Left renal cortex interstitium (tissue), 4 donors: Measurements from ENCODE around the gene CPAMD8. TPM values are rescaled to one million over a fixed set of nuclear protein-coding genes. Genes with fewer than 3 reads are reported as not detected.
A peak's percentile ranks its signal among the peaks of the same experiment; 100 is the strongest.

Experiments
- DNase-seq, 4 donors: peaks; one replicate each; pipeline ENCODE4 v3.0.0-alpha.2; 2013; ENCODE audit warnings: low read depth in 4 of 4, low spot score in 2 of 4, missing footprints in 1 of 4
- polyA plus RNA-seq, 4 donors: library from polyadenylated mRNA; unstranded; fragments of 120-200 nt; gene quantifications; one replicate each; pipeline ENCODE4 v1.2.1, GENCODE V29; 2013; ENCODE audit not compliant: insufficient read length in 4 of 4

CPAMD8 gene
- polyA plus RNA-seq, 4 donors, result 32.8 to 61.5 (median 45.7) TPM

DNA sequence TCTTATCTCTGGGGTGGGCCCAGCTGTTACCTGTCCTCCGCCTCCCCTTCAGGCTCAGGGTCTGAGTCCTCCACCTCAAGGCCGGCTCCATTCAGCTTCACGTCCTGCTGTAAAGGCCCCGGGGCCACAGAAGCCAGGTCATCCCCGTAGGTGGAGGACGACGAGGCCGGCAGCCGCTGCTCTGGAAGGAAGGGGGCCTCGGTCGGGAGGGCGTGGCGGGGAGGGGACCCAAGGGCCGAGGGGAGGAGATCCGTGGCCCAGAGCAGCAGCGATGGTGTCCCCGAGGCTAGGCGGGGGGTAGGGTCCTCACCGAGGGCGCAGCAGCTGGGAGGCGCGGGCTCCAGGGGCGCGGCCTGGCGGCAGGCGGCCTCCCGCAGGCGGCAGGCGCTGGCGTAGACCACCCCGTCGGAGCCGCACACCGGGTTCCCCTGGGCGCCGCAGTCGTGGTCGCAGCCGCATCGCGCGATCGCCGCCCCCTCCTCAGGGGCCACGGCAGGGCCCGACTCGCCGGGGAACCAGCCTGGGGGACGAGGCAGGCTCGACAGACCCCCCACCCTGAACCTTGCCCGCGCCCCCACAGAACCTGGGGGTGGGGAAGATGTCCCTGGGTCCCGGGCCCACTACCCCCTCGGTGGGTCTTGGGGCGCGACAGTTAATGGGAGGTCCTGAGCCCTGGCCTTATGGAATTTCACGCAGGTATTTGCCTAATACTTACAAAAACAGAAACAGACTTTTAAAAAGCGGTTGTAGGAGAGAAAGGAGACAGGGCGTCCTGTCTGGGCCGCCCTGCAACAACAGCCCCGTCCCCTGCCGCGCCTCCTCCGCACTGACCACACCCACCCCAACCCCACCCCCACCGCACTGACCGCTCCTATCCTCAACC lies 130.2 kb downstream of the CPAMD8 start:
- DNase-seq, result no peak

DNA sequence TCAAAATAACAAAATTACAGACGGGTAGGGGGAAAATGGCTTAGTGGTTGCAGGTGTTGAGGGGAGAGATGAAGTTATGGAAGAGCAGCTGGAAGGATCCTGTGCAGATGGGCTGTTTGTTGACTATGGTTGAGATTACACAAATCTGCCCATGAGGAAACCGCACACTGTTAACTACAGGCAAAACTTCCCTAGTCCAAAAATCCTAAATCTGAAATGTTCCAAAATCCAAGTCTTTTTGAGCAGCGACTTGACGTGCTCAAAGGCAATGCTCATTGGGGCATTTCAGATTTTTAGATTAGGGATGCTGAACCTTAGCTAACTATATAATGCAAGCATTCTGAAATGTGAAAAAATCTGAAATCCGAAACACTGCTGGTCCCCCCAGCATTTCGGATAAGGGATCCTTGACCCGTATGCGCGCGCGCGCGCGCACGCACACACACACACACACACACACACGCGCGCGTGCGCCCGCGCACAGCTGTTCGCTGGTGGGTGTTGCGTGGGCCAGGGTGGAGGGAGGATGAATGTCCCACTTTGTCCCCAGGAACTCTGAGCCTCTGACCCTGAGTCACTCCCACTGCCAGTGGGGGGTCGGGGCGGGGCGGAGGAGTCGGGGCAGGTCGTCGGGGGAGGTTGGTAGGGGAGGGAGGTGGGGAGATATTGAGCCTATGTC lies 131.0 kb downstream of the CPAMD8 start:
- DNase-seq, result peak in 1 of 4 donors; percentile 19

DNA sequence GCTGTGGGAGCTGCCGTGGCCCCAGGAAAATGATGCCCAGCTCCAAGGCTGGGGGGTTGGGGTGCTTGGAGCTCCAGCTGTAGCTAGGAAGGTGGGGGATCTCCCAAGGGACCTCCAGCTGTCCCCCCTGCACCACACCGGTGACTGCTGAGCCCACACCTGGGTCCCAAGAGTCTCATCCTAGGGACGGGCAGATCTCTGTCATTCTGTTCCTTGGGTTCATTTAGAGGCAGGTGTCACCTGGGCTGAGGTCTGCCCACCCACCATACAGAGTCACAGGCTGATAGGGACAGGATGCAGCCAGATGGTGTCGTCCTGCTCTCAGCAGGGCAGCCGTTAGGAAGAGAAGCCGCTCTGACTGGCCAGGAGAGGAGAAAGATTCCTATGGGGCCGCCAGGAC lies 132.5 kb downstream of the CPAMD8 start:
- no peak for DNase-seq

DNA sequence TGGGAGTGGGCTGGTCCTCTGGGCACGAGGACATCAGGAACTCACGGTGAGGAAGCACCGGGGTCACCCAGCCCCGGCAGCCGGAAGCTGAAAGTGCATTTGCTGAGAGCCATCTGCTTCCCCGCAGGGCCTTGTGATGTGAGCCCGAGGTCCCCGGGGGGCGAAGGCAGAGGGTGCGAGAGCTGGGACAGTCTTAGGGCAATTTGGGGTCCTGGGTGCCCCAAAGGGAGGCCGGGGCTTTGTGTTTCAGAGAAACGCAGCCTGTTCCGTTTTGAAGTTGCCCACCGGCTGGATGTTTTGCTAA lies 133.0 kb downstream of the CPAMD8 start:
- DNase-seq, result no peak

DNA sequence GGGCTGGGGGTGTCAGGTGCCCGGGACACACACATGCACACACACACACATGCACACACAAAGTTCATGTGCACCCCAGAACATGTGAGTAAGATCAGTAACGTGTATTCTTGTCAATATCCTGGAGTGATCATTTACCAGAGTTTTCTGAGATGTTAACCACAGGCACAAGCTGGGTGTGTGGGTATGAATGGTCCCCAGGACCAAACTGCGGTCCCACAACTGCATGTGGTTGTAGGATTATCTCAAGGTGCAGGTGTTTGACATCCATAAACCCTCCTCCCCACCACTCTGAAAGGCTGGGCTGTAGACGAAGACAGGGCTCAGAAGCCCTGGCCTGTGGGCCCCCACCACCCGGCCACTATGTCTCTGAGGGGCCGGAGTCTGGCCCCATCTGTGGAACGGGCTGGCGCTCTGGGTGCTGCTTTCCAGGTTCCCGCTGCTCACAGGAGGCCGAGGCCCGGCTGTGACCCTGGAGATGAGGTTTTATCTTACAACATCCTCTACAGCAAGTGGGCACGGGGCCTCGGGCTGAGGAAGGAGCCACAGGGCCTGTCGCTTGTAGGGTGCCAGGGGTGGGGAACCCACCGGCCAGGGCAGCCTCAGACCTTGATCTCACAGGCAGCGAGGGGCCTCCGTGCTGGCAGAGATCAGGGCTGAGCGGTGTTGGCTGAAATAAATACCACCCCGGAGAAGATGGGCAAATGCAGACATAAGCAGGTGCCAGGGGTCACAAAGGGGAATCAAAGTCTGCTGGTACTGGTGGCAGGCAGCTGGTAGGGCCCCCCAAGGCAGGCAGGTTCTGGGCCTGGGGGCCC lies 133.5 kb downstream of the CPAMD8 start:
- DNase-seq, result no peak

DNA sequence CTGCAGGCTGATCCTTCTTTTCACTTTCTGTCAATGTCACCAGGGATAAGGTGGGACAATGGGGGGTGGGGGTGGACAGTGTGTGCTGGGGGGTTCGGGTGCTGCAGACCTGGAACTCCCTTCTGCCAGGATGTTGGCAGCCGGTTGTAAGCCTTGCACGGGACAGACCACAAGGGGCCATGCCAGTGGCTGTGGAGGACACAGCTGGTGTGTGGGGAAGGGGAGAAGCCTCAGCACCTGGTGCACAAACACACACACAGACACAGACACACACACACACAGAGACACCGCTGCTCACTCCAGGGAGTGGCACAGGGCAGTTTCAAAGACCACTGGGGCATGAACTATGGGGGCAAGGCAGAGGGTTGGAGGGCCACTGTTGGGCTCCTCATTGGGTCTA lies 134.2 kb downstream of the CPAMD8 start:
- DNase-seq, result no peak

- DNase-seq, result no peak
These were observed 134.8 kb downstream of the CPAMD8 start for GRCh38 chr19:16891696-16892382.

GRCh38 chr19:16890461-16891184 lies 136.0 kb downstream of the CPAMD8 start:
- no peak for DNase-seq

- DNase-seq, result no peak
These were observed 136.6 kb downstream of the CPAMD8 start for GRCh38 chr19:16889883-16890460.

GRCh38 chr19:16889366-16889882 lies 137.2 kb downstream of the CPAMD8 start:
- DNase-seq, result peak in 1 of 4 donors; percentile 25

GRCh38 chr19:16888629-16889365 lies 137.8 kb downstream of the CPAMD8 start, which contains the start of gene F2RL3:
Gene F2RL3 (plus strand): TSS chr19:16888999. CDS start chr19:16889190, 191 bp downstream.
- peak in 1 of 4 donors; percentile 20 for DNase-seq

DNA sequence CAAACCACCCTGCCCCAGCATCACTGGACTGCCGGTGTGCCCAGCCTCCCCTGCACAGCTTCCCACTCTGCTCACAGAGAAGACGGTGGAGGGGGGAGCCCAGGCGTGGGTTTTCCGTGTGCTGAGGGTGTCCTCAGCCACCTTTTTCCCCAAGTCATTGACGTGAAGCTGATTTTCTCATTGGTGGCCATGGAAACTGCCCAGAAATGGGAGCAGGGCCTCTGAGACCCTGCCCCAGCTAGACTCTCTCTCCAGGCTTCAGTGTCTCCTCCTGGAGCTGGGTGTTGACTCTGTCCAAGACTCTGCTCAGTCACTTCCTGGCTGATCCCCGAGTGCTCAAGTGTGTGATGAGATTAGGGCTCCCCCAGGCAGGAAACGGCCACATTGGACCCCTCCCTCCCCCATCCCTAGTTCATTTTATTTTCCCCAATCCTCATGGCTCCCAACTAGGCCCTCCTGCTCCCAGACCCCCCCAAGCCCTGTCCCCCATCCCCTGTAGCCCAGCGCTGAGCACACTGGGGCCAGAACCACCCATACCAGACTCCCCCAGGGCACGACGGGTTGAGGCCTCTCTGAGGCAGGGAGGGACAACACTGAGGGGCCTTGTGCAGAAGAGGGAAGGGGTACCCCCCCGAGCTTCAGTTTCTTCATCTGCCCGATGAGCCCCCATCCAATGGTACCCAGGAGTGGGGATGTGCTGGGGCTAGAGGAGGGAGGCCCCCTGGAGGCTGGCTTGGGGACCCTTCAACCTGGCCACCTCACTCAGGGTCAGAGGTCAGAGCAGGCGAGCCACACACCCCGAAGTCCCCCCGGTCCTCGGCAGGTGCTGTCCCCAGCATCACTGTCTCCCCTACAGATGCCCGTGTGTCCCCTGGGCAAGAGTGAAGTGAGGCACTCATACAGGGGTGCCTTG lies 139.0 kb downstream of the CPAMD8 start:
- DNase-seq, result no peak

- DNase-seq, result no peak
These were observed 140.2 kb downstream of the CPAMD8 start for GRCh38 chr19:16886305-16886880.

GRCh38 chr19:16885166-16885565 lies 141.4 kb downstream of the CPAMD8 start:
- DNase-seq, result no peak

DNA sequence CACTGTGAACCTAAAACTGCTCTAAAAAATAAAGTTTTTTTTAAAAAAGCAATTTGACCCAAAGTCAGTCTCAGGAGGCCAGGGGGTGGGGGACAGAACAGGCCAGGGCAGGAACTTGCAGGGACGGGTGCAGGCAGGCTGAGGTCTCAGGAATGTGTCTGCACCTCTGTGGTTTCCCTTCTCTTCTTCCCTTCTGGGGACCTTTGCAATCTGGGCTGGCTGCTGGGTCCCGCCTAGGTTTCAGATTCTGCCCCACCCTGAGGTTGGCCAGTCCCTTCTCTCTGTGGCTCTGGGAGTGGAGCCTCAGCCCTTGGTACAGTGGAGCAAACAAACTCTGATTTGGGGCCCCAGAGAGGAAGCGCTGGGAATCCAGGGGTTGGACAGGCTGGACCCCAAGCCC lies 143.1 kb downstream of the CPAMD8 start:
- no peak for DNase-seq

DNA sequence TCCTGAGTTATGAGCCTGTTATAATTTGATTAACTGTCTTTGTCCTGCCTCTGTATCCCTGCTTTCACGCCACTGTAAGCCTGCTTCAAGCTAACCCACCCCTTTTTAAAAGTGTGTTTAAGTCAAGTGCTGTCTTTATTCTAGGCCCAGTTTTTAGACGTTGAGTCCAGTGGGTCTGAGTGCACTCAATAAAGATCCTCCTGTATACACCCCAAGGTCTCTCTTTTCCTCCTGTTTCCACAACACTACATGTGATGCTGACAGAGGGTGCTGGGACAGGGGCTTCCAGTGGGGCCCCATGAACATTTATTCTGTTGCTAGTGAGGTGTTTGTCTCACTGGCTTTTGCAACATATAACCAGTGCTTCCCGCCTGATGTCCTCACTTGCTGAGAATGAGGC lies 144.5 kb downstream of the CPAMD8 start:
- no peak for DNase-seq

DNA sequence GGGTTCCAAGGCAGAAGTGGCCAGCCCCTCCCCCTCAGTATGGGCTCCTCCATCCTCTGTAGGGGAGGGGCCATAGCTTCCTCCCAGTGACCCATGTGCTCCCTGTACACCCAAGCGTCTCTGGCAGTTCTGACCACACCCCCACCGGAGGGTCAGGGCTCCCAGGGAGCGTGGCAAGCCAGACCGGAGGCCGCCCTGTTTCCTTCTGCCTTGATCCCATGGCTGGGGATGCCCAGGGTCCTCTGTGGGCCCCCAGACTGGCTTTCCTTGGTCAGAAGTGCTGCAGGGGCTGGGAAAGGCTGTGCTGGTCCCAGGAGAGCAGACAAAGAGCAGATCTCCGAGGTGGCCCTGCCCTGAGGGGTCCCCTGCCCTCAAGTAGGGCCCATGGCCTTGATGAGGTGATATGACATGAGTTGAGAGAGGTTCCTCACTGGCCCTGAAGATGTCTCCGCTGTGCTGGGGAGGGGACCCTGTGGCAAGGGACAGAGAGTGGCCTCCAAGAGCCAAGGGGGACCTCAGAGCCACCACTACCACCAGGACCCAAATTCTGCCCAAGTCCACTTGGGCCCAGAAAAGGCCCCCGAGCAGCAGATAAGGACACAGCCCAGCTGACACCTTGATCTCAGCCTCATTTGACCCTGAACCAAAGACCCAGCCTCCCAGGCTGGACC lies 145.6 kb downstream of the CPAMD8 start:
- DNase-seq, result no peak
